ENCODE measurements around the gene OPCML. TPM values are rescaled to one million over a fixed set of nuclear protein-coding genes. Genes with fewer than 3 reads are reported as not detected.

Gene OPCML
- total and polyA plus RNA-seq, 9 donors = 0.59 to 3.5 (median 1.5) TPM

DNA sequence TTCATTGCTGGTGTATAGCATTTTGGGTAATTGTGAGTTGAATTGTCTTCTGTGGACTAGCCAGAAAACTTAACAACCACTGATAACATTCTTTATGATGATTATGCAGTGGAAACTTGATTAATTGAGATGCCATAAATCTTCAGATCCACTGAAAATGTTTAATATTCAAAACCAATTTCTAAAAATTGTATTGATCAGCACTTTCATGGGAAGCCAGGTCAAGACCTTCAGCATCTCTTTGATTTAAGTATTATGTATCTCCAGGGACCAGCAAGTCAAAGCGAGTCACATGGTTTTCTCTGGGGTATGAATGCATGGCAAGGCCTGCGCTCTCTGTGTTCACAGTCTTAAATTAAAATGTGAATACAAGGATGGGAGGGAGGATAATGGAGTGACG, 596.9 kb downstream of the OPCML start:
- H3K36me3 ChIP-seq (ENCODE audit: control insufficient read depth, insufficient read depth, low read length) = no peaks in the 10 kb centered on the region

DNA sequence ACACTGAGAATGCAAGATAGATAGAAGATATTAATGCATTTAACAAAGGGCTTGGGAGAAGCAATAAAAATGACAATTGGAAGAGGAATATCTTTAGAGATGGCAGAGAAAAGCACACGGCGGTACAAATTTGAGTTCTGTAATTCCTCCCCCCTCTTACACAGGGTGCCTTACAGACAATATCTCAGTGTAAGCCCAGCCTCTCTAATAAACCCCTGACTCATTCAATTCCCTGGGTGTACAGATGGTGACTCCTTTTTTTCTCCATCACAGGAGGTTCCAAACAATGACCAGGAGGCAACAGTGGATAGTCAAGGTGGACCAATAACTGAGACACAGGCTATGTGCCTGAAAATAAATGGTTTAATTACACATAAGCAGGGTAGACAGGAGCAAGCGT, 598.6 kb downstream of the OPCML start:
- Histone ChIP-seq H3K4me1 (ENCODE audit: control insufficient read depth, insufficient read depth, low read length) (no peaks in the 10 kb centered on the region), H3K9me3 (replicated peaks; ENCODE audit: control insufficient read depth, low read depth, low read length) (peaks cover 2% of the 10 kb centered on the region), H3K36me3 (ENCODE audit: control insufficient read depth, insufficient read depth, low read length) (no peaks in the 10 kb centered on the region), H3K27me3 (ENCODE audit: control insufficient read depth, insufficient read depth, low read length) (no peaks in the 10 kb centered on the region), H3K4me3 (ENCODE audit: low read length) (no peak overlapping the region), H3K27ac (ENCODE audit: low read length) (no peak overlapping the region)
- 82% methylated on average over 1 of the region's 3 CpGs for WGBS (ENCODE audit: insufficient coverage)
- DNase-seq = no peak

More for the DNA sequence above, 596.9 kb downstream of the OPCML start:
- H3K4me1 ChIP-seq (ENCODE audit: control insufficient read depth, insufficient read depth, low read length) = no peaks in the 10 kb centered on the region
- H3K4me3 ChIP-seq (ENCODE audit: low read length) = no peak overlapping the region
- H3K27ac ChIP-seq (ENCODE audit: low read length) = no peak overlapping the region
- no CpG with 5 or more reads among the region's 3 CpGs for WGBS (ENCODE audit: insufficient coverage)
- H3K27me3 ChIP-seq (ENCODE audit: control insufficient read depth, insufficient read depth, low read length) = no peaks in the 10 kb centered on the region
- H3K9me3 ChIP-seq (replicated peaks; ENCODE audit: control insufficient read depth, low read depth, low read length) = no peaks in the 10 kb centered on the region
- no peak for DNase-seq

DNA sequence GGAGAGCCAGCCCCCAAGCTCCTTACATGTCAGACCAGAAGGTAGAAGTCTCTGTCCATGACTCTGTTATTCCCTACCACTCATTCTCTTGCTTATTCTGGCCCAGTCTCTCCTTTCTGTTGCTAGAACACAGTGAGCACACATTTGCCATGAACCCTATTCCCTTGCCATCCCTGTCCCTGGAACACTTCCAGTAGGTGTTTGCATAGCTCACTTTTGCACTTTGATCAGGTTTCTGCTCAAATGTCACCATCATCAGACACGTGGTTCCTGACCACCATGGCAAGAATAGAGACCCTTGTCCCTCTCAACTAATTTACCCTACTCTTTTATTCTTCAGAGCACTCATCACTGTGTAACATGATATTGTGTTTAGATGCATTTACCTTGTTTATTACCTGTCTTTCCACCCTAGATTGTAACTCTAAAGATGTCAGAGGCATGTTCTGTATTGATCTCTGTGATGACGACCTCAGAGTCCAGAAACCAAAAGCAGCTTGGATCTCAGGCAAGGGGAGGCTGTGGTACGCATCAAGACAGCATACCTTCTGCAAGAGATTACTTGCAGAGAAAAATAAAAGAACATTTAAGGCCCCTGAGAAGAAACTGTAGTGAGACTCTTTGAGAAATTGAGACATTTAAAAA, 606.4 kb downstream of the OPCML start:
- no CpG with 5 or more reads among the region's 3 CpGs for WGBS (ENCODE audit: insufficient coverage)
- H3K27ac ChIP-seq (ENCODE audit: low read length) = no peak overlapping the region
- H3K4me3 ChIP-seq (ENCODE audit: low read length) = no peak overlapping the region
- H3K27me3 ChIP-seq (ENCODE audit: control insufficient read depth, insufficient read depth, low read length) = no peaks in the 10 kb centered on the region
- no peak for DNase-seq
- peaks cover 2% of the 10 kb centered on the region for H3K9me3 ChIP-seq (replicated peaks; ENCODE audit: control insufficient read depth, low read depth, low read length)
- no peaks in the 10 kb centered on the region for H3K36me3 ChIP-seq (ENCODE audit: control insufficient read depth, insufficient read depth, low read length)
- no peaks in the 10 kb centered on the region for H3K4me1 ChIP-seq (ENCODE audit: control insufficient read depth, insufficient read depth, low read length)

DNA sequence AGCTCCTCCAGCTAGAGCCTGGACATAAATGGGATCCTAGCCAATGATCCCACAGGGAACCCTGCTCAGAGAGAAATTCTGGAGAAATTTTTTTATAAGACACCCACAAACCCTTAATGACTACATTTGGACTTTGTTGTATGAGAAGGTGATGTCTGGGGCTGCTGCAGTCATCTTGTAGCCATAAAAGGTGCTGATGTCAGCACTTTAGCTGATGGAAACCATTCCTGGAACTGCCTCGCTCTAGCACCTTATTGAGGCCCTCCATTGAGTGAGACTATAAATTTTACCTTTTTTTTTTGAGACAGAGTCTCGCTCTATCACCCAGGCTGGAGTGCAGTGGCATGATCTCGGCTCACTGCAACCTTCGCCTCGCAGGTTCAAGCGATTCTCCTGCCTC, 610.7 kb downstream of the OPCML start:
- 77% methylated on average over 2 of the region's 6 CpGs for WGBS (ENCODE audit: insufficient coverage)
- H3K4me3 ChIP-seq (ENCODE audit: low read length) = no peak overlapping the region
- no peak for DNase-seq
- H3K27me3 ChIP-seq (ENCODE audit: control insufficient read depth, insufficient read depth, low read length) = no peaks in the 10 kb centered on the region
- H3K27ac ChIP-seq (ENCODE audit: low read length) = no peak overlapping the region
- H3K4me1 ChIP-seq (ENCODE audit: control insufficient read depth, insufficient read depth, low read length) = no peaks in the 10 kb centered on the region
- H3K36me3 ChIP-seq (ENCODE audit: control insufficient read depth, insufficient read depth, low read length) = no peaks in the 10 kb centered on the region
- no peaks in the 10 kb centered on the region for H3K9me3 ChIP-seq (replicated peaks; ENCODE audit: control insufficient read depth, low read depth, low read length)

DNA sequence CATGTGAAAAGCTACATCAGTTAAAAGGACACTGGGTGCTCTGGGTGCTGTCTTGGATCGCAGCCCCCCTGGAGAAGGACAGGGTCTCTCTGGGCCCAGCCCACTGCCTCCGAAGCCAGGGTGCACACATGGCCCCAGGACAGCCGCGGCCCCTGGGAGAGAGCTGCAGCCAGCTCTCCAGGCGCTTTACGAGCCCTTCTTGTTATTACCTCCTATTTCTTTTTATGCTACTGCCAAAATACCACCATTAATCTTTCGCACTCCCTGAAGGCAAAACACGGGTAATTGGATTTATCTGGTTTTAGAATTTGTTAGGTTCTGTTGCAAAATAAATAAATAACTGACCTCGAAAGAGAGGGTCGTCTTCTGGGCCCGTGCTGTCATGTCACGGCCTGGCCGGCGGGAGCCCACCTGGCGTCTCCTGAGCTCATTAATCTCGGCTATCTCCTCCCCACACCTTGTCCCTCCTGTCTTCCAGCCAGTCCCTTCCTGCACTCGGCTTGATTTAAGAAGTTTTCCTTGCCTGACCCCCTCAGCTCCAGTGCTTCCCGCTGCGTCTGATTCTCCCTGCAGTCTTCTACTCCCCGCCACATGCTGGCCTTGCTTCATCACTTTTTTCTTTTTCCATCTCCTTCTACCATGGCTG, 611.7 kb downstream of the OPCML start:
- DNase-seq = no peak
- H3K27ac ChIP-seq (ENCODE audit: low read length) = no peak overlapping the region
- WGBS (ENCODE audit: insufficient coverage) = 44% methylated on average over 10 of the region's 20 CpGs
- no peaks in the 10 kb centered on the region for H3K9me3 ChIP-seq (replicated peaks; ENCODE audit: control insufficient read depth, low read depth, low read length)
- no peaks in the 10 kb centered on the region for H3K4me1 ChIP-seq (ENCODE audit: control insufficient read depth, insufficient read depth, low read length)
- no peaks in the 10 kb centered on the region for H3K36me3 ChIP-seq (ENCODE audit: control insufficient read depth, insufficient read depth, low read length)
- H3K27me3 ChIP-seq (ENCODE audit: control insufficient read depth, insufficient read depth, low read length) = no peaks in the 10 kb centered on the region
- H3K4me3 ChIP-seq (ENCODE audit: low read length) = no peak overlapping the region

DNA sequence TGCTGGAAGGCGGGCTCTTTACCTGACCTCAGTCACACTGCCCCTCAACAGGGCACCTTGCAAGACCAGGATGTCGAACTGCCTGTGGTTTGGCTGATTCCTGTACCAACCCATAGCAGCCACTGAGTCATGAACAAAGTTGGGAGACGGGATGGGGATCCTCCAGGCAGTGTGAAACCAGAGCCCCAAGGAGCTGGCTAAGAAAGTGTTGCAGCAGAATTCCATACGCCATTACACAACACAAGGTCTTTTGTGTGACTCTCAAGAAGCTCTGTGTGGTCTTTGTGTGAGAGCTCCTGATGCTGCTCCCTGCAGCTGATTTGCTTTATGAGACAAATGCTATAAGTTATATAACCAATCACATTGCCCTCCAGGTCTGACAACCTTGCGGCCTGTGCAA, 617.7 kb downstream of the OPCML start:
- no peaks in the 10 kb centered on the region for H3K4me1 ChIP-seq (ENCODE audit: control insufficient read depth, insufficient read depth, low read length)
- H3K9me3 ChIP-seq (replicated peaks; ENCODE audit: control insufficient read depth, low read depth, low read length) = no peaks in the 10 kb centered on the region
- H3K27me3 ChIP-seq (ENCODE audit: control insufficient read depth, insufficient read depth, low read length) = no peaks in the 10 kb centered on the region
- no peak for DNase-seq
- no peak overlapping the region for H3K4me3 ChIP-seq (ENCODE audit: low read length)
- H3K27ac ChIP-seq (ENCODE audit: low read length) = no peak overlapping the region
- H3K36me3 ChIP-seq (ENCODE audit: control insufficient read depth, insufficient read depth, low read length) = no peaks in the 10 kb centered on the region
- WGBS (ENCODE audit: insufficient coverage) = 50% methylated on average over 1 of the region's 5 CpGs

DNA sequence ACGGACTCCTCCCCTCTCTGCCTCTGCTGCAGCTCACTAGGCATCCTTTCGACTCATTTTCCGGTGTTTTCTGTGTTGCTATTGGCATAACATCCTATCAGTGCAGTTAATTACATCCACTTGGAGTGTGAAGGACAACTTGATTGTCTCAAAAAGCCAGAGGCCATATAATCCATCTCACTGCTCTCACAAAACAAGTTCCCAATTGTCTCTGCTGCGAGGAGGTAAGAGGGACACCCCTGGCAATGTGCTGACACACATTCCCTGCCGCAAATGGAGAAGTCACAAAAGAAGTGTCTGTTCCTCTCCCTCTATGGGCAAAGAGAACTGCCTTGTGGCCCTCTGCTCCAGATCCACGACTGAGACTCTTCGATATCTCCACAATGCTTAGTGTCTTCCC, 618.4 kb downstream of the OPCML start:
- Histone ChIP-seq H3K4me1 (ENCODE audit: control insufficient read depth, insufficient read depth, low read length) (no peaks in the 10 kb centered on the region), H3K4me3 (ENCODE audit: low read length) (no peak overlapping the region), H3K36me3 (ENCODE audit: control insufficient read depth, insufficient read depth, low read length) (no peaks in the 10 kb centered on the region), H3K27me3 (ENCODE audit: control insufficient read depth, insufficient read depth, low read length) (peaks cover 4% of the 10 kb centered on the region), H3K27ac (ENCODE audit: low read length) (no peak overlapping the region), H3K9me3 (replicated peaks; ENCODE audit: control insufficient read depth, low read depth, low read length) (no peaks in the 10 kb centered on the region)
- no peak for DNase-seq
- 92% methylated on average over 5 of the region's 7 CpGs for WGBS (ENCODE audit: insufficient coverage)

DNA sequence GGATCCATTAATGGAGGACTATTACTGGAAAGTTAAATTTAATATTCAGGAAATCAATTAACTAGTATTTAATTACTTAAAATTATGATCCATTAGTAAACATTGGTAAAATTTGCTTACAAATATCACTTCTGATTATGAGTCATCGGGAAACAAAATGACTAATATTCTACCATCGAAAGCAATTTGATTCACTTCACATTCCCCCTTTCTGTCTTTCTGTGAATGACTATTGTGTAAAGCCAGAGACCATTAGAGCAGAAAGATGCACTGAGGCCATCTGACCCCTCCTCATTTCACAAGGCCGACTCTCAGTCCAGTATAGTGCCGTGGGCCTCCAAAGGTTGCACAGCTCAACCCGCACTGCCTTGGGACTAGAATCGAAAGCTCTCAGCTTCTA, 619.0 kb downstream of the OPCML start:
- Histone ChIP-seq H3K36me3 (ENCODE audit: control insufficient read depth, insufficient read depth, low read length) (no peaks in the 10 kb centered on the region), H3K4me1 (ENCODE audit: control insufficient read depth, insufficient read depth, low read length) (no peaks in the 10 kb centered on the region), H3K27me3 (ENCODE audit: control insufficient read depth, insufficient read depth, low read length) (peaks cover 4% of the 10 kb centered on the region), H3K27ac (ENCODE audit: low read length) (no peak overlapping the region), H3K9me3 (replicated peaks; ENCODE audit: control insufficient read depth, low read depth, low read length) (no peaks in the 10 kb centered on the region), H3K4me3 (ENCODE audit: low read length) (no peak overlapping the region)
- WGBS (ENCODE audit: insufficient coverage) = 83% methylated on average over 4 of the region's 6 CpGs
- no peak for DNase-seq

DNA sequence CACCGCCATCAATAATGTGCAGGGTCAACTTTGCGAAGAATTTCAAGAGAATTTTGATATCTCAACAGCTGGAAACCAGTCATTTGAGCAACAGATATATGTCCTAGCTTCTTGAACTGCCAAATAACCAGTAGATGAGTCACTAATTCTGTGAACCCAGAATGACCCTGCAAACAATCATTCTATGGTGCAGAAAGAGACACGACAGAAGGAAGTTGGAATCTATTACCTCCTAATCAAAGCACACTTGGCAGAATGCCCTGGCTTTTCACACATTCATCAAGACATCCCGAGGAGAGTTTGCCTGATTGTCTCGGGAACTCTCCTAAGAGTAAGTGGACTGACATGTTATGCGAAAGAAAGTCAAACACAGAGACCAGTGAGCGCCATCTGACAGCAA, 621.1 kb downstream of the OPCML start:
- WGBS (ENCODE audit: insufficient coverage) = 68% methylated on average over 2 of the region's 7 CpGs
- H3K27ac ChIP-seq (ENCODE audit: low read length) = no peak overlapping the region

DNA sequence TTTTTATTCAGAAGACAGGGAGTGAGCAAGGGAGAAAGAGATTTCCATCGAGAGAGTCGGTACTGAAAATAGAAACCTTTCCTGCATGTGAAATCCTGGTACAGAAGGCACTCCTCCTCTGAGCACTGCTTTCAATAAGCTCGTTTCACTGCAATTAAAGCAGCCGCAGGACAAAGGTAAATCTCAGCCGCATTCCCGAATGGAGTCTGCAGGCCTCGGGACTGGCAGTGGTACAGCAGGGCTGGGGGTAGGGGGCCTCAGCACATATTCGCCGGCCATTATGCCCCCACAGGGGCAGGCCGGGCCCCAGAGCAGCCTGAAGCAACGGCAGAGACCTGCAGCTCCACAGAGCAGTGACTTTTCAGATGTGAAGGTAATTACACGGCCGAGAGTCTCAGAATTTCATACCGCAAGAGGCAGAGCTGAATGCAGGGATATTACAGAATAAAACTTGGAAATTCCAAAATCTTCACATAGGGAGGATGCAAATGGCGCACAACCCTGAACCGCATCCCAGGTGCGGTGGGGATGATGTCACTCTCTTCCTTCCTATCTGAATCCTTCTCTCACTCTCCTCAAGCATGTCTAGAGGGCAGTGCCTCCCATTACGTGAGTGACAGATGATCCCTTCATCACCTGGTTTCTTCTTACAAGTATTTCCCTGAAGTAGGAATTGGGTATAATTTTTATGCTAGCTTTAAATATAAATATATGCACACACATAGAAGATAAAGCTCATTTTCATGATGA, 622.1 kb downstream of the OPCML start:
- Histone ChIP-seq H3K27me3 (ENCODE audit: control insufficient read depth, insufficient read depth, low read length) (peaks cover 4% of the 10 kb centered on the region), H3K36me3 (ENCODE audit: control insufficient read depth, insufficient read depth, low read length) (no peaks in the 10 kb centered on the region), H3K4me3 (ENCODE audit: low read length) (no peak overlapping the region), H3K4me1 (ENCODE audit: control insufficient read depth, insufficient read depth, low read length) (no peaks in the 10 kb centered on the region), H3K27ac (ENCODE audit: low read length) (no peak overlapping the region), H3K9me3 (replicated peaks; ENCODE audit: control insufficient read depth, low read depth, low read length) (no peaks in the 10 kb centered on the region)
- 28% methylated on average over 13 of the region's 18 CpGs for WGBS (ENCODE audit: insufficient coverage)
- DNase-seq = no peak

More for the DNA sequence above, 621.1 kb downstream of the OPCML start:
- no peak overlapping the region for H3K4me3 ChIP-seq (ENCODE audit: low read length)
- H3K4me1 ChIP-seq (ENCODE audit: control insufficient read depth, insufficient read depth, low read length) = no peaks in the 10 kb centered on the region
- peak; percentile 55 for DNase-seq
- H3K9me3 ChIP-seq (replicated peaks; ENCODE audit: control insufficient read depth, low read depth, low read length) = no peaks in the 10 kb centered on the region
- H3K27me3 ChIP-seq (ENCODE audit: control insufficient read depth, insufficient read depth, low read length) = peaks cover 4% of the 10 kb centered on the region
- no peaks in the 10 kb centered on the region for H3K36me3 ChIP-seq (ENCODE audit: control insufficient read depth, insufficient read depth, low read length)

Data from muscle of leg (tissue), 11 donors.